HG03521 (cell line): ENCODE data around the gene ITGA3.
"Not testable (repeated sequence)": the region's sequence is repeated elsewhere in the genome, so short reads cannot be mapped to it uniquely, and the experiment has no call there.

Experiments used
- ATAC-seq: cut with Tn5 transposase; IDR thresholded peaks from one replicate; pipeline ENCODE4 v1.9.1; 2021; ENCODE audit warnings: mild to moderate bottlenecking, moderate library complexity; ENCODE audit not compliant: unreplicated experiment

The ITGA3 gene

DNA sequence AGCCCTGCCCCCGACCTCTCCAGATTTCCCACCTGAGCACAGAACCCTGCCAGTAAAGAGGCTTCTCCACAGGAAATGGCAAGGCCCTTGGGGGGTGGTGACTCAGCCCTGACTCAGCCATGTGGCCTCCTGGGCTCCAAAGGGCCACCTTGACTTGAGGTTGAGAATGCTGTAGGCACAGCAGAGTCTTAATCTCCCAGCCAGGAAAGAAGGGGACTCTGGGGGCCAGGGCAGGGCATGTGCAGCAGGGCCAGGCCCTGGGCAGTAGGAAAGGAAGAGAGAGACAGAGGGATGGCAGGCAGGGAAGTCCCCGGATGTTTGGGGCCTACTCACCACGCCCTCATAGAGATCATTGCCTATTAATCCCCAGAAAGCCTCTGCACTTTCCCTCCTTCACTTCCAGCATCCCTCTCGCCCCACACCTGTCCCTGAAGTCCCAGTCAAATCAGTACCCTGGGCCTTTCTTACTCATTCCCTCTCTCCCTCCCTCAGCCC, 4.8 kb upstream of the ITGA3 start:
- no peak for ATAC-seq

DNA sequence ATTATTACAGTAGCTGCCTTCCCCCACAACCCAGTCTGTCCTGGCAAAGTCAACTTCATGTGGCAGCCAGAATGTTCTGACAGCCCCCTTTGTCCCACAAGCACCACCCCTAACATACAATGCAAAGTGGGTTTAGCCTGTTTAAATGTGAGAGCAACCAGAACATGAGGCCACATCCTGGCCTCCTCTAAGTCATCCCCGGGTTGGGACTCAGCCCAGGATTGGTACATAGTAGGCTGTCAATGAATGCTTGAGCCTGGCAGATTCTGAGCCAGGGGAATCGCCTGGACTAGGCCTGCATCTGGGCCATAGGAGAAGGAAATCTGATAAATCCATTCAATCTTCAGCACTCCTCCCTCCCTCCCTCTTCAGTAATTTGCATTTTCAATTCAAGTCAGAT, 4.3 kb upstream of the ITGA3 start:
- no peak for ATAC-seq

DNA sequence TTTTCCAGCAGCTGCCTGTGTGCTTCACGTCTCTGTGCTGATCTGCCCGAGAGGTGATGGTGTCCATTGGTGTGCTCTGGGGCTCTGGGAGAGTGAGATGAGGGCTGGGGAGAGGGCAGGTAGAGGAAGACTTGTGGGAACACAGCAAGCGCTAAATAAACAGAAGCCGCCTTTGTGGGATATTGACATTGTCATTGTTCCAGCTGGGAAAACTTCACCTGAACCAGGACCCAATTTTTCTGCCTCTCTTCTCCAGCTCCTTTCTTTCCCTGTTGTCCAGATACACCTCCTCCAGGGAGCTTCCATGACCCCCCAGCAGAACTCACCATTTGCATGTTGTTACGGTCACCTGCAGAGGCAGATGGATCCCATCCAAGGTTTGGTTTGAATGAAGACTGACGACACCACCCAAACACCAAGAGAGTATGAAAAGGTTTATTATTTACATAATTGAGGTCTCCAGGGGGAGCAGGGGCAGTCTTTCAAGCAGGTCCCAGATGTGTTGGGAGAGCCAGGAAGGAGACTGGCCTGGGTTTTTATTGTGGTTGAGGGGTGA, 3.6 kb upstream of the ITGA3 start:
- no peak for ATAC-seq

DNA sequence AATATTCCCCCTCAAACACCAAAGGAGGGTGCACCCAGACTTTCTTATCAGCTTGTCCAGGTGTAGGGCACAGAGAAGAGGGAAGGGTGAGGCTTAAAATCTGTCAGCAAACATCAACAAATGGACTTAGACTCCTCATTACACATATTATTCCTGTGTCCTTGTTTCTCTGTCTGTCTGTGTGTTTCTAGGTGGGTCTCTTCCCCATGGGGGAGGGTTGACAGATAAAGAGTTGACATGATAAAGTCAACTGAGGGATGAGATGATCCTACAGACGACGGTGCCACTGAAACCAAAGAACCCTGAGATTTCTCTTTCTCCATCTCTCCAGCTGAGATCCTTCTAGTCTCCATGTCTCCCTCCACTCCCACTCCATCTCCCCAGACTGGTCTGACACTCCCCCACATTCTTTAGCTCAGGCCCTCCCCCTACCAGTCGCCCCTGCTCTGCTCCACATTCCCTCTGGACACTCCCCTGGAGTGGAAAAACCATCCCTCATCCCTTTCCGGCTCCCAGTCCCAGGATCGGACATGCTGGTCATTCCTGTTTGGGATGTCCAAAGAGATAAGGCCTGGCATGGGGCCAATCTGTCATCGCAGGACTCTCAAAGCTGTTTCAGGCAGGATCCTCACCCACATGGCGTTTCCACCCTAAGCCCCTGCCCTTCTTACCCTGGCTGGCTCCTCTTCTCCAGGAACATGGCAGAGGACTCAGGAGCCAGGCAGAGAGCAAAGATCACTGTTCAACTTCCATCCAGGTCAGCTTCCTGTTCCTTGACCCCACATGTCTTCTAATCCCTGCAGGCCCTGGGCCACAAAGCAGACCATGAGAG, 2.9 kb upstream of the ITGA3 start:
- ATAC-seq: no peak

DNA sequence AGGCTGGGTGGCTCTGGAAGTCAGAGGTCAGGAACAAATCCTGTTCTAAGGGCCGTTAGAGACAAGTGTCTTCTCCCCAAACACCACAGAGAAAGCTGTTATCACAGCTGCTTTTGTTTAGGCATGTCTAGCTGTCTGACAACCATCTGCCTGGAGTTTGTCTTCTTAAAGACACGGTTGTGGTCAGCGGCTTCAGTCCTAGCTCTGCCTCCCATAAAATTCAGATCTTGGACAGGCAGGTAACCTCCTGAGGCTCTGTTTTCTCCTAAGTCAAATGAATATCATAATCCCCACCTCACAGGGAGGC, 2.3 kb upstream of the ITGA3 start:
- no peak for ATAC-seq

DNA sequence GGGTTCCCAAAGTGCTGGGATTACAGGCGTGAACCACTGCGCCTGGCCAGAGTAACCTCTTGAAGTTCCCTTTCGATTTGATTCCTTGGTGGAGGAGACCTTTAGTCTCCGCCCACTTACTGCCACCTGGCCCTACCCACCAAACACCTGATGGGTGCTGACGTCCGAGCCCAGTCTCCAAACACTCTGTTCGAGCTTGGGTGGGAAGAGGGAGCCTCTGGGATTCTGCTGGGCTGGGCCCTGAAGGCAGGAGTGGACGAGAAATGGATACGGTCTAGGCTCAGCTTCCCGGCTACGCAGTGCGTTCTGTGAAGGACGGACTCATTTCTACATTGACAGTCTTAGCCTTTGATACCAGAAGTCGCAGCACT, 870 bp upstream of the ITGA3 start:
- ATAC-seq: no peak

DNA sequence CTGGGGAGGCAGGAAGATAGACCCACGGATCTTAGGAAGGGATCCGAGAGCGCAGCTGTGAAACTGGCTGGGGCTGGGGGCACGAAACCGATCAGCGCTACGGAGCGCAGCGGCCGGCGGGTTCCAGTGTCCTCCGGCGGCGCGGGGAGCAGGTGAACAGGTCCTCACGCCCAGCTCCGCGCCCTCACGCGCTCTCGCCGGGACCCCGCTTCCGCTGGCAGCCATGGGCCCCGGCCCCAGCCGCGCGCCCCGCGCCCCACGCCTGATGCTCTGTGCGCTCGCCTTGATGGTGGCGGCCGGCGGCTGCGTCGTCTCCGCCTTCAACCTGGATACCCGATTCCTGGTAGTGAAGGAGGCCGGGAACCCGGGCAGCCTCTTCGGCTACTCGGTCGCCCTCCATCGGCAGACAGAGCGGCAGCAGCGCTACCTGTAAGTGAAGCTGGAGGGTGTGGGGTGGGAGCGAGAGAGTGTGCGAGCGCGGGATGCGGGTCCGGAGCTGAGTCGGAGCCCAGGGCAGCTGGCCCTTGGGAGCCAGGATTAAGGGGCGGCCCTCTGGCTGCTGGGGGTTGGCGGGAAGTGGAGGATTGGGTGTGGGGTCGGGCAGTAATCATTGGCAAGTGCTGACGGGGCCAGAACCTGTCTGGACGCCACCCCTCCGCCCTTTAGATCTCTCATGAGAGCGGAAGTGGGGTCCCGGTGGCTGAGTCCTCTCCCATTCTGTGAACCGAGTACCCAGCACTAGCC, 479 bp downstream of the ITGA3 start:
- peak; percentile 42 for ATAC-seq

DNA sequence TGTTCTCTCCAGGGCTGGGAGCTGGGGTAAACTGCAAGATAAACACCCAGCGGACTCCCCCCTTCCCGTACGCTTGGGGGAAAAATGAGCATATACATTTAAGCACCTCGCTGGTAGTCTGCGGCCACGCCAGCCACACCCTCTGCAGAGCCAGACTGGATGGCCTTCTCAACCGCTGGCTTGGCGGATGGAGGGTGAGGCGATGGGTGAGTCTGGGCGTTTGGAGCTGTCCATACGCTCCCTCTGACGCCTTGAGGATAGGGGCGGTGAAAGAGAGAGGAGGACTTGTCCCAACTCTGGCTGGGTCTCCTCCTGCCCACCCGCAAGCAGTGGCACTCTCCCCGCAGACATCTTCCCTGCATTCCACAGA, 1.0 kb downstream of the ITGA3 start:
- ATAC-seq: no peak

DNA sequence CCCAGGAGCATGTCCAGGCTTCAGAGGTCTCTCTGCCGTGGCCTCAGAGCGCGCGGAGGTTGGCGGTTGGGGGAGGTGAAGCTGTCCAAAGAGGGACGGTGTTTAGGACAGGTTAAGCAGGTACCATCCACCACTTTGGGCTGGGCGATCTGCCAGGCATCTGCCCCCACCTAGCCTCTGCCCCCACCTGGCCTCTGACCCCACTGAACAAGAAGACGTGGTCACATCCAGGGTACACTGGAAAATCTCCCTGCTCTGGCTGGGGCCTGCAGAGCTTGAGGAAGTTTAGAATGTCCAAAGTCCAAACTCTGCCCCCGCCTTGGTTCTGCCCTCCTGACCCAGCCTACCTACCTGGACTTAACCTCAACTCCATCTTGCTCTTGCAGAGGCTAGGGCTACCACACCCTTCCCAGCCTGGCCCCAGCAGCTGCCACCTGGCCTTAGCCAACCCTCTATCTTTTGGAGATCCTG, 1.6 kb downstream of the ITGA3 start:
- no peak for ATAC-seq

DNA sequence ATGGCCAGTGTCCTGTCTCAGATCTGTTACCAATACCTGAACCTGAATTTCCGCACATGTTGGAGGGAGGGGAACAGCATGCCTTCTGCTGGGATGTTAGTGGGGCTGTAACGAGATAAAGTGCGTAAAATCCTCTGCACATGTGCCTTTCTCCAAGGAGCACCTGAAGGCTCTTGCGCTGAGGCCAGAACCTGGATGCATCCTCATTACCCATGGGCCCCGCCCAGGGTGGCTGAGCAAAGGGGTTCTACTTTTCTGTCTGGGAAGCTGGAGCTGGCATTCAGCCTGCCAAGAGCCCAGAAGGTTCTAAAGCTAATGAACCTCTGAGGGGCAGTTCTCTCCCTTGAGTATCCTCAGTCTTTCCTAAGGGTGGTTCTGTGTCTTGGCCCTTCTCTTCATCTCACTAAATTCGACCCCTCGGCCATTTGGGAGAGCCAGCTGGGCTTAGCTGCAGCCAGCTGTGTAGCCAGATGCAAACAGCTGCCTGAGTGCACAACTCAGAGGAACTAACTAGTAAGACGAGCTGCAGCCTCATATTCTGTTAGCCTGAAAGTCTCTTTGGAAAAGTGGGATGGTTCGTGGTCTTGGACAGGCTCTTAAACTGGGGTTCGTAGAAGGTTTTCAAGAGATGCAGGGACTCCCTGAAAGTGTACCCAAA, 2.5 kb downstream of the ITGA3 start:
- ATAC-seq: no peak

DNA sequence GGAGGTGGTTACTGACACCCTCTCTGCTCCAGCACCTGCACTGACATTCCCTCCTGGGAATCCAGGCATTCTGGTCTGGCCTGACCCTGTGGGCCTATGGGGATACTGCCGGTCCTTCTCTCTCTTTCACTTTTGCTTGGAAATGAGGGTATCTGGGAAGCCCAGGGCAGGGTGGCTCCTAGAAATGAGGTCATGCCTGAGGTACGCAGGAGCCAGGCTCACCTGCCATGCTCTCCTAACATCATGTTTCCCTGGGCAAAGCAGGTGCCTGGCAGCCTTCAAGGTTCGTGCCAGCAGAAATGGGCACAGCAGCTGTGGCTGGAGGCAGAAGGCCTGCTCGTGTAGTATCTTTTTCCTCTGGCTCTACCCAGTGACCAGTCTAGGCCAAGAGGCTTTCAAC, 3.3 kb downstream of the ITGA3 start:
- no peak for ATAC-seq

DNA sequence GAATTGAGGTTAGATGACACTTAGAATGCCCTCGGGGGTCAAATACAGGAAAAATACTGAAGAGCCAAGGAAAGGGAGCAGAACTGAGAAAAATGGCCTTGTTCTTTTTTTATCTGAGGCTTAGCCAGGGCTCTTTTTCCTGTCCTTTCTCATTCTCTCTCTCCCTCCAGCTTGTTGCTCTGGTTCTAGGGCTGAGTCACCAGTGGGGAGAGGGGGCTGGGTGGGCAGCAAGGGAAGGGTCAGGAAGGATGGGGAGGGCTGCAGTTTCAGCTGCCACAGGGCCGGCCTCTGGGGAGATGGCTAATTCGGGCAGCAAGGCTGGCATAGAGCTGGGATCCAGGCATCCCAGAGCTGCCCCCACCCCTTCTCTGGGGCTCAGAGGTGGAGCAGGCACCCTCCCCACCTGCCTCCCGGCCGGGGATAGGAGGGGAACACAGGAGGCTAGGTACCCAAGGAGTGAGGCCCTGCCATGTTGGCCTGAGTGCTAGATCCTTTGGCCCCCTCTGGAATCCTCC, 3.9 kb downstream of the ITGA3 start:
- no peak for ATAC-seq

DNA sequence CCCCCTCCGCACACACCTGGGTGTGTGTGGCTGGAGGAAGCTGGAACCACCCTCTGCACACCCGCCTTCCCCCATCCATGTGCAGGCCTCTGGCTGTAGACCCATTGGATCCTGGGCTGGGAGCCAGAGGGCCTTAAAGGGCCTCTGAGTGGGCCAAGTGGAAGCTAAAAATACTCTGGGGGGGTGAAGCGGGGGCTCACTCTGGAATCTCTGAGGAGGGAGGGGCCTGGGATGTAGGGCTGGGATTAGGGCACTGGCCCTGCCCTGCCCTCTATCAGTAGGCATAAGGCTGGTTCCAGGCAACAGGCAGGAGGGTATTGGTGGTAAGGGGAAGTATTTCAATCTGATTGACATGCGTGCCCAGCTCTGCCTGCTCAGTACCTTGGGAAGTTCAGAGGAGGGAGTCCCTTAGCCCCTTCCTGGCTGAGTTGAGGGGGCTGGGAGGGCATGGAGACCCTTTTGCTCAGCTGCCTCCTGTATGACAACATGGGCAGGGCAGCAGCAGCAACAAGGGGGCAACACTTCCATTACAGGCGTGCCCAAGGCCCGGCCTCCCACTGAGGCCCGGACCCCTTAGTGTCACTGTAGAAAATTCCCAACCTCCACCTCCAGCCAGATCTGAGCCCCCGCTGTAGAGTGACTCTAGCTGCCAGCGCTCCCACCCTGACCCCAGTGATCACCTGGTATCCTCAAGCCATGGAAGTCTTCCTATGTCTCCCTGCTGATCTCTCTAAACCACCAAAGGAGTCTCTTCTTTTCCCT, 5.2 kb downstream of the ITGA3 start:
- no peak for ATAC-seq

DNA sequence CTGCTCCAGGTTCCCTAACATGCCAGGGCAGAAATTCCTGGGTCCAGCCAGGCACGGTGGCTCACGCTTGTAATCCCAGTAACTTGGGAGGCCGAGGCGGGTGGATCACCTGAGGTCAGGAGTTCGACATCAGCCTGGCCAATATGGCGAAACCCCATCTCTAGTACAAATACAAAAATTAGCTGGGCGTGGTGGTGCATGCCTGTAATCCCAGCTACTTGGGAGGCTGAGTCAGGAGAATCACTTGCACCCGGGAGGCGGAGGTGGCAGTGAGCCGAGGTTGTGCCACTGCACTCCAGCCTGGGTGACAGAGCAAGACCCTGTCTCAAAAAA, 5.8 kb downstream of the ITGA3 start:
- ATAC-seq: not testable (repeated sequence)

DNA sequence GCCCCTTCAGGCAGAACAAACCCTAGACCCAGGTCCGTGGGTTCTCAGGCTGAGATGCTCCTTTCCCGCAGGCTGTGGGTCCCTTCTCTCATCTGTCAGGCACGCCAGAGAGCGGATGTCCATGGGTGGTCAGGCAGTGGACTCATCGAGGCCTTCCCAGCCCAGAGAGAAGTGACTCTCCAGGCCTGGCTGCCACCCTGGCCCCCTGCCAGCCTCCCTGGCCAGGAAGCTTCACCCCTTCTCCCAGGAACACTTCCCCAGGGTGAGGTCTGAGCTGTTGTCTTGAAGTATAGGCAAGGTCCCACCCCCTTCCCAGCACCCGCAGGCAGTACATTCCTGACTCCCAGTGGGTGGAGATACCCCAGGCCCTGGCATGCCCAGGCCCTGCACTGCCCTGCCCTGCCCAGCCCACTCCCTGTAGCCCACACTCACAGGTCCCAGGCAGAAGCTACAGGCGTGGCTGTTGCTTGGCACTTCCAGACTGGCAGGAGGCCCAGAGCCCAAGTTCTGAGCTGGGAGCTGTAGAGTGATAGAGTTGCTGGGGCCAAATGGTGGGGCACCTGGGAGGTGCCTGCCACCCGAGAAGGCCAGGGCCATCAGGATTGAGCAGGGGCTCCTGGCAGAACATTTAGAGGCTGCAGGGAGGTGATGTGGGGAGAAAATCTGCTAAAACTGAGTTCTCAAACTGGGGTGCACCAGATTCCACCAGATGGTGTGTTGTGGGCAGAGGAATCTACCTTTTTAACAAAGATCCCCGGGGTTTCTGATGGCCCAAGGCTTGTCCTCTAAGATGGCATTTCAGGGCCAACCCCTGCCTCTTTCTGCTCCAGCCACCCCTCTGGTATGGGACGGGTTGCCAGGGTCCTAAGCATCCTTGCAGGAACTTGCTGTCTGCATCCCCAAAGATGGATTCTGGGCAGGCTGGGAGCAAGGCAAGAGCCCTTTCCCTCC, 6.7 kb downstream of the ITGA3 start:
- no peak for ATAC-seq

DNA sequence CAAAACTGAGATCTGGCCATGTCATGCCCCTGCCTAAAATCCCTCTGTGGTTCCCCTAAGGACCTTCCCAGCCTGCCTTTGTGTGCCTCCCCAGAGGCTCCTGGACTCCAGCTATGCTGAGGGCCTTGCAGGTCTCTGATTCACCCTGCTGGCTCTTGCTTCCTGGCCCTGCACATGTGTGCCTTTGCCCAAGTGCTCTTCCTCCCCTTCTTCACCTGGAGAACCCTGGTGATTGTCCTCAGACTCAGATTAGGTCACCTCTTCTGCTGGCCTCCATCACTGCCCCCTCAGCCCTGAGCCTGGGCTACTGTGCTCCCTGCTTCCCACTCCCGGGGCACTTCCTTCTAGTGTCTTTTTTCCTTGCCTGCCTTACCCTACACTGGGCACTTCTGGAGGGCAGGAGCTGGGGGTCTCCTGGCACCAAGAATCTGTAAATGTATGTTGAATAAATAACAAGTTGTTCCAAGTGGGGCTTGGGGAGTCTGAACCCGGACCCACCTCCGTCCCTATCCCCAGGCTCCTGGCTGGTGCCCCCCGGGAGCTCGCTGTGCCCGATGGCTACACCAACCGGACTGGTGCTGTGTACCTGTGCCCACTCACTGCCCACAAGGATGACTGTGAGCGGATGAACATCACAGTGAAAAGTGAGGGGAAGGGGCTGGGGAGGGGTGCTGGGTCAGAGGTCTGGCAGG, 7.8 kb downstream of the ITGA3 start:
- no peak for ATAC-seq

DNA sequence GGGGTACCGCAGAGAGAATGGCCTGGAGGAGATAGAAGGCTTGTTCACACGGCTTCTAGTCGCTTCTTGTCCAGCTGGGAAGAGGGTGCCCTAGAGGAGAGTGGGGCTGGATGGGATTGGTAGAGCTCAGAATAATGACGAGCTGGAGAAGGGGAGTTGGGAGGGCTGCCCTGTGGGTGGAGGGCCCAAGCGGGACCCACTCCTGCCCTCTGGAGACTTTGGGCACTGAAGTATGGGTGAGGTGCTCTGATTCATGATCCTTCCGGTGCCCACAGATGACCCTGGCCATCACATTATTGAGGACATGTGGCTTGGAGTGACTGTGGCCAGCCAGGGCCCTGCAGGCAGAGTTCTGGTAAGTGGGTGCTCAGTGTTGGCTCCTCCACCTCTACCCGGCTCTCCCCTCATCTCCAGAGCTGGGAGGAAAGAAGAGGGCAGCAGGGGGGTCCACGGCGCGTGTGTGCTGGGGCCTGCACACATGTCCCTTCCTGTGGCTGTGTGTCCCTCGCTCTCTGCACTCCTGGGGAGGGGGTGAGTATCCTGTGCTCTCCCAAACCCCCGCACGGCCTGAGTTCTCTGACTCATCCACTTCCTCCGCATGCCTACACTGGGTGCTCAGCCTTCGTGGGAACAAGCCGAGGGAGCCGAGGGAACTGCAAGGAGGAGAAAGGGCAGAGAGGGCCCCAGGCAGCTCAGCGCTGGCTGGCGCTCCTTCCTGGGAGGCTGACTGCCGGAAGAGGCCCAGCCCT, 8.5 kb downstream of the ITGA3 start:
- no peak for ATAC-seq

DNA sequence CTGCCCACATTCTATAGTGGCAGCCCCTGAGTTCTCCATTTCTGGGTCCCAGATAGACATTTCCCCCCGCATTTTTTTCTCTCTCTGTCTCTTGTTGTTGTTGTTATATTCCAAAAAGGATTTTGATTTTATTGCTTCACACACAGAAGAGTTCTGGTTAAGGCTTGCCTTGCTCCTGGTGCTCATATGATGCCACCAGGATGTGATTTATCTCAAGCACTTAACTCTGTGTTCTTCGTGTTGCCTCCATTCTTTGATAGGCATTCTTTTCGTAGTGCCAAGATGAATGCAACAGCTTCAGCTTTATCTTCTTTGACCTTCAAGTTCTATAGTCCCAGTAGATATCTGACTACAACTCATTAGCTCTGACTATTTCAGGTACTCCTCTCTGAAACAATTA, 9.1 kb downstream of the ITGA3 start:
- no peak for ATAC-seq
